Keratinocyte (primary cell): Measurements from ENCODE around the gene SLFN11. TPM values are rescaled to one million over a fixed set of nuclear protein-coding genes. Genes with fewer than 3 reads are reported as not detected.
A peak's percentile ranks its signal among the peaks of the same experiment; 100 is the strongest.

ENCODE experiments used
- DNase-seq: peaks from one replicate; pipeline ENCODE4 v3.0.0-alpha.2; 2011; ENCODE audit warnings: low read depth, missing footprints, low spot score
- FAIRE-seq: peaks from 2 replicates; lab custom pipeline; 2011; peaks lifted over from hg19 to GRCh38; lab: Jason Lieb, UNC
- H2AFZ ChIP-seq: 2 replicates; pipeline ENCODE4 v1.6.0; 2012; ENCODE audit warnings: low read length, control low read depth, inconsistent platforms; ENCODE audit not compliant: control insufficient read depth
- H3K27ac ChIP-seq: 2 replicates; pipeline ENCODE4 v1.5.1; 2011; ENCODE audit warnings: low read length; ENCODE audit not compliant: control insufficient read depth, insufficient read depth
- H3K27me3 ChIP-seq: 3 replicates; pipeline ENCODE4 v1.6.0; 2011; ENCODE audit warnings: low read length; ENCODE audit not compliant: control insufficient read depth, insufficient read depth; ENCODE audit errors: extremely low read depth
- H3K36me3 ChIP-seq, 2 experiments: 2 replicates in 1 of 2; 3 replicates in 1 of 2; pipeline ENCODE4 v1.5.1; 2011; ENCODE audit warnings: low read length in 2 of 2, mild to moderate bottlenecking in 1 of 2; ENCODE audit not compliant: control insufficient read depth in 2 of 2, insufficient read depth in 2 of 2; ENCODE audit errors: extremely low read depth in 1 of 2
- H3K4me1 ChIP-seq: 3 replicates; pipeline ENCODE4 v1.5.1; 2011; ENCODE audit warnings: low read length; ENCODE audit not compliant: control insufficient read depth, insufficient read depth; ENCODE audit errors: extremely low read depth
- H3K4me2 ChIP-seq: 3 replicates; pipeline ENCODE4 v1.6.0; 2011; ENCODE audit warnings: low read depth, low read length; ENCODE audit not compliant: control insufficient read depth, insufficient read depth; ENCODE audit errors: extremely low read depth
- H3K4me3 ChIP-seq, 3 experiments: fragments of 200-600 bp in 1 of 3; sonication (generic) in 1 of 3; 2 replicates in 2 of 3; 3 replicates in 1 of 3; pipeline ENCODE4 v1.5.1; 2011 to 2016; ENCODE audit warnings: low read length in 3 of 3, mild to moderate bottlenecking in 3 of 3, control low read depth in 2 of 3, inconsistent platforms in 1 of 3, low read depth in 1 of 3, mixed read lengths in 1 of 3, mixed run types in 1 of 3, moderate library complexity in 1 of 3; ENCODE audit not compliant: control insufficient read depth in 2 of 3, insufficient read depth in 2 of 3; ENCODE audit errors: extremely low read depth in 1 of 3
- H3K79me2 ChIP-seq: 2 replicates; pipeline ENCODE4 v1.6.0; 2012; ENCODE audit warnings: low read length; ENCODE audit not compliant: control insufficient read depth, insufficient read depth
- H3K9ac ChIP-seq: 3 replicates; pipeline ENCODE4 v1.6.0; 2011; ENCODE audit warnings: low read length; ENCODE audit not compliant: control insufficient read depth, insufficient read depth; ENCODE audit errors: extremely low read depth
- H3K9me1 ChIP-seq: 3 replicates; pipeline ENCODE4 v1.6.0; 2011; ENCODE audit warnings: low read length; ENCODE audit not compliant: control insufficient read depth, insufficient read depth; ENCODE audit errors: extremely low read depth
- H3K9me3 ChIP-seq: 2 replicates; pipeline ENCODE4 v1.5.1; 2012; ENCODE audit warnings: low read depth, low read length; ENCODE audit not compliant: control insufficient read depth
- H4K20me1 ChIP-seq: 3 replicates; pipeline ENCODE4 v1.6.0; 2011; ENCODE audit warnings: low read length; ENCODE audit not compliant: control insufficient read depth, insufficient read depth; ENCODE audit errors: extremely low read depth
- CTCF ChIP-seq, 3 experiments: IDR thresholded peaks in 1 of 3; conservative IDR thresholded peaks in 1 of 3; optimal IDR thresholded peaks in 1 of 3; 2 replicates in 2 of 3; 3 replicates in 1 of 3; pipeline versions ENCODE3 to v1.5.1; 2011; ENCODE audit warnings: low read length in 3 of 3, mild to moderate bottlenecking in 3 of 3, moderate library complexity in 2 of 3, control low read depth in 1 of 3, inconsistent platforms in 1 of 3; ENCODE audit not compliant: insufficient read depth in 2 of 3; ENCODE audit errors: extremely low read depth in 1 of 3
- EZH2 ChIP-seq: IDR thresholded peaks from one replicate; pipeline ENCODE4 v1.6.1; 2012; ENCODE audit warnings: inconsistent platforms, mild to moderate bottlenecking, low read length, moderate library complexity
- dilution Hi-C: fragments of 300-500 bp; cut with MboI; formaldehyde crosslinking; loops from one replicate; pipeline ENCODE4 v1.7.0; 2020; ENCODE audit warnings: low sequenced_read_pairs; ENCODE audit not compliant: extremely low pct_ligation_motif_present
- polyA plus RNA-seq, 5 experiments: library from polyadenylated mRNA; depleted of rRNA in 3 of 5; stranded (reverse) in 3 of 5; stranded (forward) in 1 of 5; unstranded in 1 of 5; fragments of >200 nt; gene quantifications; 1 replicate in 1 of 5; 2 replicates in 3 of 5; 3 replicates in 1 of 5; pipeline versions ENCODE4 v1.2.1 to v1.2.3, GENCODE V29; 2011 to 2012; ENCODE audit warnings: missing spikeins in 2 of 5, low read depth in 1 of 5, low replicate concordance in 1 of 5

The SLFN11 gene
- polyA plus RNA-seq, 1 donor (not counting 4 experiments of a cell fraction or from before 2014, with no cell fraction given) = 3.5 TPM

GRCh38 chr17:35315971-35316370 lies 57.5 kb downstream of the SLFN11 start:
- Histone ChIP-seq H3K9ac (no peak overlapping the region), H2AFZ (no peak overlapping the region), H3K27ac (no peak overlapping the region), H4K20me1 (no peaks in the 10 kb centered on the region), H3K36me3 (no peaks in the 10 kb centered on the region), H3K27me3 (no peaks in the 10 kb centered on the region), H3K79me2 (no peaks in the 10 kb centered on the region), H3K9me3 (no peaks in the 10 kb centered on the region), H3K4me3 (no peak overlapping the region), H3K4me2 (no peak overlapping the region), H3K4me1 (peaks cover 30% of the 10 kb centered on the region), H3K9me1 (no peaks in the 10 kb centered on the region)
- no peak for TF ChIP-seq CTCF (optimal IDR thresholded peaks at IDR 0.05 in 1 of 3, IDR thresholded peaks at IDR 0.05 in 1 of 3, conservative IDR thresholded peaks at IDR 0.05 in 1 of 3; ENCODE audit: extremely low read depth in 1 of 3, insufficient read depth in 2 of 3, low read length in 3 of 3)
- FAIRE-seq (no peak), DNase-seq (no peak)
- dilution Hi-C loops = loop anchor here (10.0 kb wide), 1 partner anchor 209 kb away; no protein-coding TSS in a partner anchor

GRCh38 chr17:35315283-35315682 lies 58.1 kb downstream of the SLFN11 start:
- H3K4me2 ChIP-seq = no peak overlapping the region
- no peaks in the 10 kb centered on the region for H3K79me2 ChIP-seq
- peaks cover 30% of the 10 kb centered on the region for H3K4me1 ChIP-seq
- dilution Hi-C loops = loop anchor here (10.0 kb wide), 1 partner anchor 210 kb away; no protein-coding TSS in a partner anchor
- H3K9me1 ChIP-seq = no peaks in the 10 kb centered on the region
- H3K9ac ChIP-seq = no peak overlapping the region
- peak overlapping the region; percentile 3 for H3K27ac ChIP-seq
- no peaks in the 10 kb centered on the region for H4K20me1 ChIP-seq
- FAIRE-seq (peak; percentile 29), DNase-seq (peak; percentile 36)
- H3K27me3 ChIP-seq = no peaks in the 10 kb centered on the region
- H3K4me3 ChIP-seq = no peak overlapping the region
- no peaks in the 10 kb centered on the region for H3K36me3 ChIP-seq
- no peak overlapping the region for H2AFZ ChIP-seq
- H3K9me3 ChIP-seq = no peaks in the 10 kb centered on the region
- TF ChIP-seq EZH2 (no peak), CTCF (optimal IDR thresholded peaks at IDR 0.05 in 1 of 3, IDR thresholded peaks at IDR 0.05 in 1 of 3, conservative IDR thresholded peaks at IDR 0.05 in 1 of 3; ENCODE audit: extremely low read depth in 1 of 3, insufficient read depth in 2 of 3, low read length in 3 of 3) (no peak)
